GM10847 (cell line): ENCODE measurements around the gene TSPAN1.

ENCODE experiments used
- POLR2A ChIP-seq: IDR thresholded peaks from 2 replicates; pipeline ENCODE4 v1.6.1; 2011; ENCODE audit not compliant: insufficient read length; ENCODE audit errors: extremely low read depth

TSPAN1 gene

GRCh38 chr1:46194641-46195193 is 19.8 kb downstream of the TSPAN1 start:
- no peak for TF ChIP-seq POLR2A

- no peak for TF ChIP-seq POLR2A
Observed at GRCh38 chr1:46196609-46197008, 21.7 kb downstream of the TSPAN1 start.

- TF ChIP-seq POLR2A, result no peak
Observed at GRCh38 chr1:46197560-46197963, 22.7 kb downstream of the TSPAN1 start.

GRCh38 chr1:46197964-46198811 is 23.3 kb downstream of the TSPAN1 start, which contains the start of gene POMGNT1:
TSS of gene POMGNT1 (minus strand) at chr1:46198434. CDS start at chr1:46197821, 613 bp downstream.
- peak; percentile 57 for TF ChIP-seq POLR2A

GRCh38 chr1:46199233-46199749 is 24.4 kb downstream of the TSPAN1 start:
- no peak for TF ChIP-seq POLR2A

GRCh38 chr1:46203738-46204405 is 29.0 kb downstream of the TSPAN1 start:
- TF ChIP-seq POLR2A, result no peak

GRCh38 chr1:46204406-46204742 is 29.5 kb downstream of the TSPAN1 start:
- no peak for TF ChIP-seq POLR2A

GRCh38 chr1:46205141-46205540 is 30.3 kb downstream of the TSPAN1 start:
- no peak for TF ChIP-seq POLR2A

GRCh38 chr1:46205791-46206190 is 30.9 kb downstream of the TSPAN1 start:
- TF ChIP-seq POLR2A, result no peak

GRCh38 chr1:46206399-46206798 is 31.5 kb downstream of the TSPAN1 start:
- TF ChIP-seq POLR2A, result no peak

GRCh38 chr1:46210561-46210960 is 35.7 kb downstream of the TSPAN1 start:
- TF ChIP-seq POLR2A, result no peak

- TF ChIP-seq POLR2A, result no peak
Observed at GRCh38 chr1:46211051-46211450, 36.2 kb downstream of the TSPAN1 start.

GRCh38 chr1:46215504-46215903 is 40.6 kb downstream of the TSPAN1 start:
- TF ChIP-seq POLR2A, result no peak

- TF ChIP-seq POLR2A, result no peak
Observed at GRCh38 chr1:46218443-46218842, 43.6 kb downstream of the TSPAN1 start.

- TF ChIP-seq POLR2A, result no peak
Observed at GRCh38 chr1:46219551-46220520, 44.9 kb downstream of the TSPAN1 start.
